Measurements from ENCODE around the gene SLC38A4. TPM values are rescaled to one million over a fixed set of nuclear protein-coding genes. Genes with fewer than 3 reads are reported as not detected.
"Not testable (repeated sequence)": the region's sequence is repeated elsewhere in the genome, so short reads cannot be mapped to it uniquely, and the experiment has no call there.

SLC38A4 gene
- total and polyA plus RNA-seq, 10 donors: 0.07 to 0.91 (median 0.37) TPM; not detected in 2

DNA sequence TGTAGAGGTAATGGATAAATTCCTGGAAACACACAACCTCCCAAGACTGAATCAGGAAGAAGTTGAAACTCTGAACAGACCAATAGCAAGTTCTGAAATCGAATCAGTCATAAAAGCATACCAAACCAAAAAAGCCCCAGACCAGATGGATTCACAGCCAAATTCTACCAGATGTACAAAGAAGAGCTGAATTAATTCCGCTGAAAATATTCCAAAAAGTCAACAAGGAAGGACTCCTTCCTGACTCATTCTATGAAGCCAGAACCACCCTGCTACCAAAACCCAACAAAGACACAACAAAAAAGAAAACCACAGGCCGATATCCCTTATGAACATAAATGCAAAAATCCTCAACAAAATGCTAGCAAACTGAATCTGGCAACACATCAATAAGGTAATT, 81.5 kb downstream of the SLC38A4 start:
- Histone ChIP-seq H3K36me3 (no peaks in the 10 kb centered on the region), H3K4me1 (no peaks in the 10 kb centered on the region), H3K27me3 (replicated peaks in 1 of 7) (no peaks in the 10 kb centered on the region), H3K4me3 (no peak overlapping the region), H3K9me3 (peaks cover 0 to 80% (median 45%) of the 10 kb centered on the region in 8 donors), H3K27ac (no peak overlapping the region)
- intact Hi-C loops (cut with DNase I; ENCODE audit: low total_unique reads): no loop called here
- TF ChIP-seq, protein P1, sequence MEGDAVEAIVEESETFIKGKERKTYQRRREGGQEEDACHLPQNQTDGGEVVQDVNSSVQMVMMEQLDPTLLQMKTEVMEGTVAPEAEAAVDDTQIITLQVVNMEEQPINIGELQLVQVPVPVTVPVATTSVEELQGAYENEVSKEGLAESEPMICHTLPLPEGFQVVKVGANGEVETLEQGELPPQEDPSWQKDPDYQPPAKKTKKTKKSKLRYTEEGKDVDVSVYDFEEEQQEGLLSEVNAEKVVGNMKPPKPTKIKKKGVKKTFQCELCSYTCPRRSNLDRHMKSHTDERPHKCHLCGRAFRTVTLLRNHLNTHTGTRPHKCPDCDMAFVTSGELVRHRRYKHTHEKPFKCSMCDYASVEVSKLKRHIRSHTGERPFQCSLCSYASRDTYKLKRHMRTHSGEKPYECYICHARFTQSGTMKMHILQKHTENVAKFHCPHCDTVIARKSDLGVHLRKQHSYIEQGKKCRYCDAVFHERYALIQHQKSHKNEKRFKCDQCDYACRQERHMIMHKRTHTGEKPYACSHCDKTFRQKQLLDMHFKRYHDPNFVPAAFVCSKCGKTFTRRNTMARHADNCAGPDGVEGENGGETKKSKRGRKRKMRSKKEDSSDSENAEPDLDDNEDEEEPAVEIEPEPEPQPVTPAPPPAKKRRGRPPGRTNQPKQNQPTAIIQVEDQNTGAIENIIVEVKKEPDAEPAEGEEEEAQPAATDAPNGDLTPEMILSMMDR (IDR thresholded peaks at IDR 0.05 in 8 of 11, conservative IDR thresholded peaks at IDR 0.05 in 3 of 11): no peak
- no peak for TF ChIP-seq POLR2AphosphoS5 (IDR thresholded peaks at IDR 0.05)
- TF ChIP-seq POLR2A (IDR thresholded peaks at IDR 0.05): no peak
- DNase-seq: no peak
- 79 to 89% (median 84%) methylated on average over 3 of the region's 3 CpGs for WGBS, 5 donors

DNA sequence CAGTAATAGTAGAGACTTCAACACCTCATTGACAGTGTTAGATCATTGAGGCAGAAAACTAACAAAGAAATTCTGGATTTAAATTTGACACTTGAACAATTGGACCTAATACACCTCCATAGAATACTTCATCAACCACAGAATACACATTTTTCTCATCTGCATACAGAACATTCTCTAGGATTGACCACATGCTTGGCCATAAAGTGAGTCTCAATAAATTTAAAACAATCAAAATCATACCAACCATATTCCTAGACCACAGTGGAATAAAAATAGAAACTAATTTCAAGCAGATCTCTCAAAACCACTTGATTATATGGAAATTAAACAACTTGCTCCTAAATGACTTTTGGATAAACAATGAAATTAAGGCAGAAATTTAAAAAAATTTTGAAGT, 82.3 kb downstream of the SLC38A4 start:
- DNase-seq: no peak
- Histone ChIP-seq H3K36me3 (no peaks in the 10 kb centered on the region), H3K4me3 (no peak overlapping the region), H3K4me1 (no peaks in the 10 kb centered on the region), H3K27ac (no peak overlapping the region), H3K9me3 (peaks cover 0 to 75% (median 39%) of the 10 kb centered on the region in 8 donors), H3K27me3 (replicated peaks in 1 of 7) (no peaks in the 10 kb centered on the region)
- TF ChIP-seq POLR2A (IDR thresholded peaks at IDR 0.05) (no peak), POLR2AphosphoS5 (IDR thresholded peaks at IDR 0.05) (no peak)
- TF ChIP-seq, protein P1 (IDR thresholded peaks at IDR 0.05 in 8 of 11, conservative IDR thresholded peaks at IDR 0.05 in 3 of 11): no peak
- intact Hi-C loops (cut with DNase I; ENCODE audit: low total_unique reads): no loop called here

DNA sequence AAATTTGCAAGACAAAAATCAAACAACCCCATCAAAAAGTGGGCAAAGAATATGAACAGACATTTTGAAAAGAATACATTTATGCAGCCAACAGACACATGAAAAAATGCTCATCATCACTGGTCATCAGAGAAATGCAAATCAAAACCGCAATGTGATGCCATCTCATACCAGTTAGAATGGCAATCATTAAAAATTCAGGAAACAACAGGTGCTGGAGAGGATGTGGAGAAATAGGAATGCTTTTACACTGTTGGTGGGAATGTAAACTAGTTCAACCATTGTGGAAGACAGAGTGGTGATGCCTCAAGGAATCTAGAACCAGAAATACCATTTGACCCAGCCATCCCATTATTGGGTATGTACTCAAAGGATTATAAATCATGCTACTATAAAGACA, 83.5 kb downstream of the SLC38A4 start:
- H3K27me3 ChIP-seq (replicated peaks in 1 of 7); H3K36me3 ChIP-seq; intact Hi-C loops (cut with DNase I; ENCODE audit: low total_unique reads); H3K4me3 ChIP-seq; DNase-seq; H3K4me1 ChIP-seq; H3K27ac ChIP-seq: not testable (repeated sequence)
- 91 to 100% (median 96%) methylated on average over 1 of the region's 1 CpG for WGBS, 5 donors
- peaks cover 0 to 76% (median 34%) of the 10 kb centered on the region in 8 donors for H3K9me3 ChIP-seq

DNA sequence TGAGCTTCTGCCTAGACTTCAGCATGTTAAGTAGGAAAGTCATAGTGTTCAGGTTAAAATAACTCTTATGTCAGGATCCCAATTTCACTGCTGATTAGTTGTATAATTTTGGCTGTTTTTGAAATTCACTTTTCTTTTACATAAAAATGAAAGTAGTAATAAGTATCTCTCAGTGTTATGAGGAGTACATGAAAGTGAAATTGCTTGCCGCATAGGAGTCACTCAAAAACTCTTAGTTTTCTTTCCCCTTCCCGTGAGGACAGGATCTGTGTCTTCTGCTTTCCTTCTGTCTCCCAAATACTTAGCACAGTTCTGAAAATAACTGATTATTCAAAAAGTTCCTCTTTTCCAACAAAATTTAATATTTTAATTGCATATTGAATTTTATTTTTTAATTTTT, 100.5 kb downstream of the SLC38A4 start:
- Histone ChIP-seq H3K36me3 (no peaks in the 10 kb centered on the region), H3K4me1 (no peaks in the 10 kb centered on the region), H3K4me3 (no peak overlapping the region), H3K27ac (no peak overlapping the region), H3K27me3 (replicated peaks in 1 of 7) (no peaks in the 10 kb centered on the region), H3K9me3 (no peaks in the 10 kb centered on the region)
- intact Hi-C loops (cut with DNase I; ENCODE audit: low total_unique reads): no loop called here
- WGBS, 5 donors: 66 to 86% (median 76%) methylated on average over 2 of the region's 2 CpGs
- no peak for DNase-seq
- TF ChIP-seq POLR2A (IDR thresholded peaks at IDR 0.05): no peak
- TF ChIP-seq, protein P1 (IDR thresholded peaks at IDR 0.05 in 8 of 11, conservative IDR thresholded peaks at IDR 0.05 in 3 of 11): no peak
- no peak for TF ChIP-seq POLR2AphosphoS5 (IDR thresholded peaks at IDR 0.05)
